ENCODE results near the gene RBFOX2. TPM values are rescaled to one million over a fixed set of nuclear protein-coding genes. Genes with fewer than 3 reads are reported as not detected.

The RBFOX2 gene
- polyA plus RNA-seq, 1 of the 3 experiments (the other 2 are of a cell fraction): 115 TPM

DNA sequence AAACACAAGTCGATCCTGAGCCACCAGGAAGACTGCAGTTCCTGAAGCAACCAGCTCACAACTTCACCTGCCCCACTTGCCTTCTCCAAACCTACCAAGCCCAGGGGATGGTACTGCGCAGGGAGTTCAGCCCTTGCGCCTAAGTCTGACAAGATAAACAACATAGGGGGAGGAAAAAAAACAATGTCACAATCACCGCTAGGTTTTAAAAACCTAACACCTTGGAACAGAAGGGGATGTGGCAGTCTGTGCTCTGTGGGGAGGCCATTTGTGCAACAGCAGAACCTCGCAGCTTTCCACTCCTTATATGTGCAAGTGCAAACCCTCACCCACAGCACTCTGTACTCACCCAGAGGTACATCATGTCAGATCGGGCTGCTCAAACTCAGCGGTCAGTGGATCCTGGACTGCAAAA is 134.2 kb downstream of the RBFOX2 start:
- H4K20me1 ChIP-seq (ENCODE audit: insufficient read depth): peaks cover 94% of the 10 kb centered on the region

DNA sequence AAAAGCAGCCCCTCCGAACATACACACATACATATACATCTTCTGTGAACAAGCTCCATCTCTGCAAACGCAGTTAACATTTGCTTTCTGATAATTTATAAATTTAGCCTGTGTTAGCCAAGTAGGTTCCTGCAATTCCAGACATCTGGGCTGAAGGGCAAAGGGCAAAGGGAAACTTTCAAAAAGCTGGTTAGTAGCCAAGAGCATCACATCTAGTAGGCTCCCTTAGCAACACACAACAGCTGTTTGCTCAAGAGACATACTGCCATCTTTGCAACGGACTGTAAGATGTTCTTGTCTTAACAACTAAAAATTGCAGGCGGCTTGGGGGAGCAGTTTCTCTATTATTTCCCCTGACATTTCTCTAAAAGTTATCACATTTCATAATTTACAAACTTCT is 134.9 kb downstream of the RBFOX2 start:
- POLR2A ChIA-PET: no interaction called here
- H3K36me3 ChIP-seq (replicated peaks in 1 of 2; ENCODE audit: control insufficient read depth in 1 of 2, insufficient read depth in 2 of 2, low read length in 1 of 2): no peaks in the 10 kb centered on the region
- peaks cover 82% of the 10 kb centered on the region for H3K79me2 ChIP-seq (ENCODE audit: insufficient read depth)
- H3K27me3 ChIP-seq (ENCODE audit: insufficient read depth): no peaks in the 10 kb centered on the region
- peak overlapping the region in 1 of 2 experiments; percentile 93; a peak in 2 of 4 replicates for H3K27ac ChIP-seq (ENCODE audit: low read depth in 2 of 2, low read length in 1 of 2)
- H3K9ac ChIP-seq: no peak overlapping the region
- H3F3A ChIP-seq (replicated peaks; ENCODE audit: insufficient read depth): peaks cover 6% of the 10 kb centered on the region
- H4K20me1 ChIP-seq (ENCODE audit: insufficient read depth): peaks cover 95% of the 10 kb centered on the region
- no peak for DNase-seq
- H3K9me3 ChIP-seq: no peaks in the 10 kb centered on the region
- 71% methylated on average over 4 of the region's 4 CpGs for WGBS (ENCODE audit: low lambda C conversion rate)
- H3K9me2 ChIP-seq: no peaks in the 10 kb centered on the region
- CTCF ChIA-PET: interaction anchor here (0.8 to 4.7 kb wide), 7 partner anchors 12 to 231 kb away, joined by 3 to 23 read pairs (median 4); no protein-coding TSS in a partner anchor
- H3K4me2 ChIP-seq: no peak overlapping the region
- no peak overlapping the region for H2AFZ ChIP-seq (ENCODE audit: low read depth)
- no peak overlapping the region for H3K4me3 ChIP-seq (ENCODE audit: low read depth in 2 of 2, low read length in 1 of 2)
- peaks cover 40 to 56% of the 10 kb centered on the region in 2 experiments for H3K4me1 ChIP-seq (ENCODE audit: control insufficient read depth in 1 of 2, insufficient read depth in 2 of 2, low read depth in 1 of 2, low read length in 1 of 2)
- TF ChIP-seq TCF12 (IDR thresholded peaks at IDR 0.05): no peak
- TF ChIP-seq, protein P1, sequence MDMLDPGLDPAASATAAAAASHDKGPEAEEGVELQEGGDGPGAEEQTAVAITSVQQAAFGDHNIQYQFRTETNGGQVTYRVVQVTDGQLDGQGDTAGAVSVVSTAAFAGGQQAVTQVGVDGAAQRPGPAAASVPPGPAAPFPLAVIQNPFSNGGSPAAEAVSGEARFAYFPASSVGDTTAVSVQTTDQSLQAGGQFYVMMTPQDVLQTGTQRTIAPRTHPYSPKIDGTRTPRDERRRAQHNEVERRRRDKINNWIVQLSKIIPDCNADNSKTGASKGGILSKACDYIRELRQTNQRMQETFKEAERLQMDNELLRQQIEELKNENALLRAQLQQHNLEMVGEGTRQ (IDR thresholded peaks at IDR 0.05; ENCODE audit: borderline replicate concordance, low read depth, low read length): no peak
- TF ChIP-seq YY1 (IDR thresholded peaks at IDR 0.05; ENCODE audit: low read depth): no peak
- TF ChIP-seq, protein P2, sequence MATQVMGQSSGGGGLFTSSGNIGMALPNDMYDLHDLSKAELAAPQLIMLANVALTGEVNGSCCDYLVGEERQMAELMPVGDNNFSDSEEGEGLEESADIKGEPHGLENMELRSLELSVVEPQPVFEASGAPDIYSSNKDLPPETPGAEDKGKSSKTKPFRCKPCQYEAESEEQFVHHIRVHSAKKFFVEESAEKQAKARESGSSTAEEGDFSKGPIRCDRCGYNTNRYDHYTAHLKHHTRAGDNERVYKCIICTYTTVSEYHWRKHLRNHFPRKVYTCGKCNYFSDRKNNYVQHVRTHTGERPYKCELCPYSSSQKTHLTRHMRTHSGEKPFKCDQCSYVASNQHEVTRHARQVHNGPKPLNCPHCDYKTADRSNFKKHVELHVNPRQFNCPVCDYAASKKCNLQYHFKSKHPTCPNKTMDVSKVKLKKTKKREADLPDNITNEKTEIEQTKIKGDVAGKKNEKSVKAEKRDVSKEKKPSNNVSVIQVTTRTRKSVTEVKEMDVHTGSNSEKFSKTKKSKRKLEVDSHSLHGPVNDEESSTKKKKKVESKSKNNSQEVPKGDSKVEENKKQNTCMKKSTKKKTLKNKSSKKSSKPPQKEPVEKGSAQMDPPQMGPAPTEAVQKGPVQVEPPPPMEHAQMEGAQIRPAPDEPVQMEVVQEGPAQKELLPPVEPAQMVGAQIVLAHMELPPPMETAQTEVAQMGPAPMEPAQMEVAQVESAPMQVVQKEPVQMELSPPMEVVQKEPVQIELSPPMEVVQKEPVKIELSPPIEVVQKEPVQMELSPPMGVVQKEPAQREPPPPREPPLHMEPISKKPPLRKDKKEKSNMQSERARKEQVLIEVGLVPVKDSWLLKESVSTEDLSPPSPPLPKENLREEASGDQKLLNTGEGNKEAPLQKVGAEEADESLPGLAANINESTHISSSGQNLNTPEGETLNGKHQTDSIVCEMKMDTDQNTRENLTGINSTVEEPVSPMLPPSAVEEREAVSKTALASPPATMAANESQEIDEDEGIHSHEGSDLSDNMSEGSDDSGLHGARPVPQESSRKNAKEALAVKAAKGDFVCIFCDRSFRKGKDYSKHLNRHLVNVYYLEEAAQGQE (IDR thresholded peaks at IDR 0.05; ENCODE audit: low read depth, low read length): no peak
- TF ChIP-seq RFX5 (IDR thresholded peaks at IDR 0.05; ENCODE audit: low read length): no peak
- no peak for TF ChIP-seq CTCF (IDR thresholded peaks at IDR 0.05)
- no peak for TF ChIP-seq NFIC (IDR thresholded peaks at IDR 0.05; ENCODE audit: borderline replicate concordance)
- no peak for TF ChIP-seq JUND (IDR thresholded peaks at IDR 0.05)
- TF ChIP-seq MEF2A (IDR thresholded peaks at IDR 0.05; ENCODE audit: borderline replicate concordance, low read depth): no peak

More for the DNA sequence above, 134.2 kb downstream of the RBFOX2 start:
- Histone ChIP-seq H3K27ac (ENCODE audit: low read depth in 2 of 2, low read length in 1 of 2) (peak overlapping the region in 1 of 2 experiments; percentile 93; a peak in 2 of 4 replicates), H3K9ac (no peak overlapping the region), H3K79me2 (ENCODE audit: insufficient read depth) (peaks cover 89% of the 10 kb centered on the region), H2AFZ (ENCODE audit: low read depth) (no peak overlapping the region), H3F3A (replicated peaks; ENCODE audit: insufficient read depth) (peaks cover 10% of the 10 kb centered on the region), H3K9me3 (no peaks in the 10 kb centered on the region), H3K27me3 (ENCODE audit: insufficient read depth) (no peaks in the 10 kb centered on the region), H3K4me1 (ENCODE audit: control insufficient read depth in 1 of 2, insufficient read depth in 2 of 2, low read depth in 1 of 2, low read length in 1 of 2) (peaks cover 44 to 56% of the 10 kb centered on the region in 2 experiments), H3K4me2 (0 out of 2 replicates have a peak overlapping the region, but pooled peaks have one; percentile 20), H3K4me3 (ENCODE audit: low read depth in 2 of 2, low read length in 1 of 2) (no peak overlapping the region; a peak in 1 of 4 replicates), H3K9me2 (no peaks in the 10 kb centered on the region), H3K36me3 (replicated peaks in 1 of 2; ENCODE audit: control insufficient read depth in 1 of 2, insufficient read depth in 2 of 2, low read length in 1 of 2) (no peaks in the 10 kb centered on the region)
- 66% methylated on average over 7 of the region's 7 CpGs for WGBS (ENCODE audit: low lambda C conversion rate)
- CTCF ChIA-PET: interaction anchor here (1.1 to 4.7 kb wide), 6 partner anchors 13 to 230 kb away, joined by 3 to 23 read pairs (median 4); no protein-coding TSS in a partner anchor
- POLR2A ChIA-PET: interaction anchor here (0.9 kb wide), 1 partner anchor 11 kb away, joined by 3 read pairs; no protein-coding TSS in a partner anchor
- TF ChIP-seq JUND (IDR thresholded peaks at IDR 0.05): no peak
- no peak for TF ChIP-seq RXRA (IDR thresholded peaks at IDR 0.05; ENCODE audit: borderline replicate concordance, low read depth)
- no peak for TF ChIP-seq POLR2AphosphoS5 (IDR thresholded peaks at IDR 0.05; ENCODE audit: low read depth, low read length)
- TF ChIP-seq GATA2 (CRISPR knock-in tag; IDR thresholded peaks at IDR 0.05): no peak
- no peak for TF ChIP-seq NRF1 (IDR thresholded peaks at IDR 0.05; ENCODE audit: low read depth, low read length)
- TF ChIP-seq ELF1 (IDR thresholded peaks at IDR 0.05): no peak
- TF ChIP-seq YY1 (IDR thresholded peaks at IDR 0.05; ENCODE audit: low read depth): no peak
- TF ChIP-seq, protein P3, sequence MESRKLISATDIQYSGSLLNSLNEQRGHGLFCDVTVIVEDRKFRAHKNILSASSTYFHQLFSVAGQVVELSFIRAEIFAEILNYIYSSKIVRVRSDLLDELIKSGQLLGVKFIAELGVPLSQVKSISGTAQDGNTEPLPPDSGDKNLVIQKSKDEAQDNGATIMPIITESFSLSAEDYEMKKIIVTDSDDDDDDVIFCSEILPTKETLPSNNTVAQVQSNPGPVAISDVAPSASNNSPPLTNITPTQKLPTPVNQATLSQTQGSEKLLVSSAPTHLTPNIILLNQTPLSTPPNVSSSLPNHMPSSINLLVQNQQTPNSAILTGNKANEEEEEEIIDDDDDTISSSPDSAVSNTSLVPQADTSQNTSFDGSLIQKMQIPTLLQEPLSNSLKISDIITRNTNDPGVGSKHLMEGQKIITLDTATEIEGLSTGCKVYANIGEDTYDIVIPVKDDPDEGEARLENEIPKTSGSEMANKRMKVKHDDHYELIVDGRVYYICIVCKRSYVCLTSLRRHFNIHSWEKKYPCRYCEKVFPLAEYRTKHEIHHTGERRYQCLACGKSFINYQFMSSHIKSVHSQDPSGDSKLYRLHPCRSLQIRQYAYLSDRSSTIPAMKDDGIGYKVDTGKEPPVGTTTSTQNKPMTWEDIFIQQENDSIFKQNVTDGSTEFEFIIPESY (IDR thresholded peaks at IDR 0.05; ENCODE audit: borderline replicate concordance, low read depth): no peak
- TF ChIP-seq RFX5 (IDR thresholded peaks at IDR 0.05; ENCODE audit: low read length): no peak
- no peak for TF ChIP-seq NFIC (IDR thresholded peaks at IDR 0.05; ENCODE audit: borderline replicate concordance)
- TF ChIP-seq EZH2phosphoT487 (IDR thresholded peaks at IDR 0.05; ENCODE audit: borderline replicate concordance, low read depth): no peak
- no peak for TF ChIP-seq PBX3 (IDR thresholded peaks at IDR 0.05)
- DNase-seq: no peak
